ENCODE measurements around the gene OPN1SW.

The OPN1SW gene

GRCh38 chr7:128799451-128799850 lies 23.9 kb upstream of the OPN1SW start:
- Histone ChIP-seq H3K4me3 (ENCODE audit: low read length) (no peak overlapping the region), H3K79me1 (ENCODE audit: low read length) (no peaks in the 10 kb centered on the region)

GRCh38 chr7:128796327-128796726 lies 20.7 kb upstream of the OPN1SW start:
- H3K79me2 ChIP-seq (ENCODE audit: control insufficient read depth, insufficient read depth, low read length) = no peaks in the 10 kb centered on the region
- no peaks in the 10 kb centered on the region for H3K27me3 ChIP-seq (ENCODE audit: insufficient read depth, low read length, poor library complexity)
- no peak overlapping the region for H2AK5ac ChIP-seq (ENCODE audit: low read length)
- no peak overlapping the region for H2BK15ac ChIP-seq (replicated peaks; ENCODE audit: low read depth)
- H3K79me1 ChIP-seq (ENCODE audit: low read length) = no peaks in the 10 kb centered on the region
- no peak overlapping the region for H3K18ac ChIP-seq (ENCODE audit: low read length)
- H3K27ac ChIP-seq (ENCODE audit: low read depth, low read length) = no peak overlapping the region
- no peak overlapping the region for H3K9ac ChIP-seq (ENCODE audit: low read length)
- no peak overlapping the region for H3K23ac ChIP-seq (ENCODE audit: low read length)
- H3K36me3 ChIP-seq (ENCODE audit: control insufficient read depth, insufficient read depth, low read length) = no peaks in the 10 kb centered on the region
- no peak overlapping the region for H3K4me3 ChIP-seq (ENCODE audit: low read length)
- no peak for DNase-seq
- H2BK120ac ChIP-seq (ENCODE audit: low read depth, low read length) = no peak overlapping the region
- no peak overlapping the region for H3K56ac ChIP-seq (ENCODE audit: low read length)
- no peak overlapping the region for H4K8ac ChIP-seq (ENCODE audit: low read depth, low read length)
- no peak overlapping the region for H4K5ac ChIP-seq (ENCODE audit: low read length)
- no CpG with 5 or more reads among the region's 5 CpGs for WGBS (ENCODE audit: extremely low coverage, insufficient coverage, low lambda C conversion rate)
- H2BK5ac ChIP-seq (ENCODE audit: low read length) = no peak overlapping the region
- no peak overlapping the region for H3K4me2 ChIP-seq (ENCODE audit: low read length)
- no peak overlapping the region for H3K4ac ChIP-seq (ENCODE audit: low read depth, low read length)
- H3K4me1 ChIP-seq (ENCODE audit: control insufficient read depth, low read depth, low read length) = no peaks in the 10 kb centered on the region

More at GRCh38 chr7:128799451-128799850, 23.9 kb upstream of the OPN1SW start:
- H3K4me1 ChIP-seq (ENCODE audit: control insufficient read depth, low read depth, low read length) = no peaks in the 10 kb centered on the region
- no peak overlapping the region for H4K5ac ChIP-seq (ENCODE audit: low read length)
- H3K79me2 ChIP-seq (ENCODE audit: control insufficient read depth, insufficient read depth, low read length) = no peaks in the 10 kb centered on the region
- H3K23ac ChIP-seq (ENCODE audit: low read length) = no peak overlapping the region
- H3K56ac ChIP-seq (ENCODE audit: low read length) = no peak overlapping the region
- no peaks in the 10 kb centered on the region for H3K27me3 ChIP-seq (ENCODE audit: insufficient read depth, low read length, poor library complexity)
- no peak overlapping the region for H4K8ac ChIP-seq (ENCODE audit: low read depth, low read length)
- DNase-seq = no peak
- no peak overlapping the region for H3K18ac ChIP-seq (ENCODE audit: low read length)
- H2BK120ac ChIP-seq (ENCODE audit: low read depth, low read length) = no peak overlapping the region
- H2BK15ac ChIP-seq (replicated peaks; ENCODE audit: low read depth) = no peak overlapping the region
- no peak overlapping the region for H2AK5ac ChIP-seq (ENCODE audit: low read length)
- H3K9ac ChIP-seq (ENCODE audit: low read length) = no peak overlapping the region
- no CpG with 5 or more reads among the region's 2 CpGs for WGBS (ENCODE audit: extremely low coverage, insufficient coverage, low lambda C conversion rate)
- no peak overlapping the region for H2BK5ac ChIP-seq (ENCODE audit: low read length)
- H3K4me2 ChIP-seq (ENCODE audit: low read length) = no peak overlapping the region
- H3K27ac ChIP-seq (ENCODE audit: low read depth, low read length) = no peak overlapping the region
- no peak overlapping the region for H3K4ac ChIP-seq (ENCODE audit: low read depth, low read length)
- no peaks in the 10 kb centered on the region for H3K36me3 ChIP-seq (ENCODE audit: control insufficient read depth, insufficient read depth, low read length)

GRCh38 chr7:128795129-128795528 lies 19.5 kb upstream of the OPN1SW start:
- no peak overlapping the region for H3K23ac ChIP-seq (ENCODE audit: low read length)
- no peak overlapping the region for H2BK120ac ChIP-seq (ENCODE audit: low read depth, low read length)
- no peak for DNase-seq
- H3K27me3 ChIP-seq (ENCODE audit: insufficient read depth, low read length, poor library complexity) = no peaks in the 10 kb centered on the region
- no peaks in the 10 kb centered on the region for H3K79me2 ChIP-seq (ENCODE audit: control insufficient read depth, insufficient read depth, low read length)
- H3K56ac ChIP-seq (ENCODE audit: low read length) = no peak overlapping the region
- H3K4me3 ChIP-seq (ENCODE audit: low read length) = no peak overlapping the region
- H3K4ac ChIP-seq (ENCODE audit: low read depth, low read length) = no peak overlapping the region
- no peak overlapping the region for H3K18ac ChIP-seq (ENCODE audit: low read length)
- H3K4me2 ChIP-seq (ENCODE audit: low read length) = no peak overlapping the region
- H3K79me1 ChIP-seq (ENCODE audit: low read length) = no peaks in the 10 kb centered on the region
- no peaks in the 10 kb centered on the region for H3K36me3 ChIP-seq (ENCODE audit: control insufficient read depth, insufficient read depth, low read length)
- no peak overlapping the region for H2BK15ac ChIP-seq (replicated peaks; ENCODE audit: low read depth)
- no peak overlapping the region for H3K9ac ChIP-seq (ENCODE audit: low read length)
- H4K5ac ChIP-seq (ENCODE audit: low read length) = no peak overlapping the region
- no peak overlapping the region for H3K27ac ChIP-seq (ENCODE audit: low read depth, low read length)
- H2BK5ac ChIP-seq (ENCODE audit: low read length) = no peak overlapping the region
- H2AK5ac ChIP-seq (ENCODE audit: low read length) = no peak overlapping the region
- H3K4me1 ChIP-seq (ENCODE audit: control insufficient read depth, low read depth, low read length) = no peaks in the 10 kb centered on the region
- H4K8ac ChIP-seq (ENCODE audit: low read depth, low read length) = no peak overlapping the region
- no CpG with 5 or more reads among the region's 4 CpGs for WGBS (ENCODE audit: extremely low coverage, insufficient coverage, low lambda C conversion rate)

GRCh38 chr7:128794436-128794835 lies 18.8 kb upstream of the OPN1SW start:
- H4K5ac ChIP-seq (ENCODE audit: low read length) = no peak overlapping the region
- H3K56ac ChIP-seq (ENCODE audit: low read length) = no peak overlapping the region
- H2BK5ac ChIP-seq (ENCODE audit: low read length) = no peak overlapping the region
- no peak overlapping the region for H4K8ac ChIP-seq (ENCODE audit: low read depth, low read length)
- H3K27me3 ChIP-seq (ENCODE audit: insufficient read depth, low read length, poor library complexity) = no peaks in the 10 kb centered on the region
- H3K79me2 ChIP-seq (ENCODE audit: control insufficient read depth, insufficient read depth, low read length) = no peaks in the 10 kb centered on the region
- no peaks in the 10 kb centered on the region for H3K36me3 ChIP-seq (ENCODE audit: control insufficient read depth, insufficient read depth, low read length)
- DNase-seq = no peak
- no peak overlapping the region for H3K9ac ChIP-seq (ENCODE audit: low read length)
- H3K18ac ChIP-seq (ENCODE audit: low read length) = no peak overlapping the region
- H3K79me1 ChIP-seq (ENCODE audit: low read length) = no peaks in the 10 kb centered on the region
- H3K4me1 ChIP-seq (ENCODE audit: control insufficient read depth, low read depth, low read length) = no peaks in the 10 kb centered on the region
- H3K4me3 ChIP-seq (ENCODE audit: low read length) = no peak overlapping the region
- WGBS (ENCODE audit: extremely low coverage, insufficient coverage, low lambda C conversion rate) = no CpG with 5 or more reads among the region's 8 CpGs
- H3K23ac ChIP-seq (ENCODE audit: low read length) = no peak overlapping the region
- H3K27ac ChIP-seq (ENCODE audit: low read depth, low read length) = no peak overlapping the region
- H2BK120ac ChIP-seq (ENCODE audit: low read depth, low read length) = no peak overlapping the region
- H2BK15ac ChIP-seq (replicated peaks; ENCODE audit: low read depth) = no peak overlapping the region
- H3K4ac ChIP-seq (ENCODE audit: low read depth, low read length) = no peak overlapping the region
- H3K4me2 ChIP-seq (ENCODE audit: low read length) = no peak overlapping the region
- no peak overlapping the region for H2AK5ac ChIP-seq (ENCODE audit: low read length)

GRCh38 chr7:128794020-128794419 lies 18.4 kb upstream of the OPN1SW start:
- H2AK5ac ChIP-seq (ENCODE audit: low read length) = no peak overlapping the region
- H3K4me1 ChIP-seq (ENCODE audit: control insufficient read depth, low read depth, low read length) = no peaks in the 10 kb centered on the region
- no peak overlapping the region for H4K8ac ChIP-seq (ENCODE audit: low read depth, low read length)
- H2BK5ac ChIP-seq (ENCODE audit: low read length) = no peak overlapping the region
- no peak overlapping the region for H2BK120ac ChIP-seq (ENCODE audit: low read depth, low read length)
- H3K36me3 ChIP-seq (ENCODE audit: control insufficient read depth, insufficient read depth, low read length) = no peaks in the 10 kb centered on the region
- no peaks in the 10 kb centered on the region for H3K79me1 ChIP-seq (ENCODE audit: low read length)
- H3K56ac ChIP-seq (ENCODE audit: low read length) = no peak overlapping the region
- H3K79me2 ChIP-seq (ENCODE audit: control insufficient read depth, insufficient read depth, low read length) = no peaks in the 10 kb centered on the region
- no peak overlapping the region for H3K4me2 ChIP-seq (ENCODE audit: low read length)
- WGBS (ENCODE audit: extremely low coverage, insufficient coverage, low lambda C conversion rate) = no CpG with 5 or more reads among the region's 3 CpGs
- H3K23ac ChIP-seq (ENCODE audit: low read length) = no peak overlapping the region
- no peak overlapping the region for H3K18ac ChIP-seq (ENCODE audit: low read length)
- no peak overlapping the region for H3K9ac ChIP-seq (ENCODE audit: low read length)
- H4K5ac ChIP-seq (ENCODE audit: low read length) = no peak overlapping the region
- H3K27ac ChIP-seq (ENCODE audit: low read depth, low read length) = no peak overlapping the region
- no peak overlapping the region for H3K4me3 ChIP-seq (ENCODE audit: low read length)
- H3K27me3 ChIP-seq (ENCODE audit: insufficient read depth, low read length, poor library complexity) = no peaks in the 10 kb centered on the region
- DNase-seq = peak; percentile 29
- no peak overlapping the region for H2BK15ac ChIP-seq (replicated peaks; ENCODE audit: low read depth)
- no peak overlapping the region for H3K4ac ChIP-seq (ENCODE audit: low read depth, low read length)

- no peaks in the 10 kb centered on the region for H3K4me1 ChIP-seq (ENCODE audit: control insufficient read depth, low read depth, low read length)
- H3K79me2 ChIP-seq (ENCODE audit: control insufficient read depth, insufficient read depth, low read length) = no peaks in the 10 kb centered on the region
- no peak overlapping the region for H2BK5ac ChIP-seq (ENCODE audit: low read length)
- H3K4me2 ChIP-seq (ENCODE audit: low read length) = no peak overlapping the region
- no peaks in the 10 kb centered on the region for H3K27me3 ChIP-seq (ENCODE audit: insufficient read depth, low read length, poor library complexity)
- no peak overlapping the region for H4K5ac ChIP-seq (ENCODE audit: low read length)
- H3K18ac ChIP-seq (ENCODE audit: low read length) = no peak overlapping the region
- H3K4me3 ChIP-seq (ENCODE audit: low read length) = no peak overlapping the region
- no peak overlapping the region for H2BK120ac ChIP-seq (ENCODE audit: low read depth, low read length)
- no peak overlapping the region for H3K4ac ChIP-seq (ENCODE audit: low read depth, low read length)
- H2BK15ac ChIP-seq (replicated peaks; ENCODE audit: low read depth) = no peak overlapping the region
- no peak overlapping the region for H3K23ac ChIP-seq (ENCODE audit: low read length)
- H3K27ac ChIP-seq (ENCODE audit: low read depth, low read length) = no peak overlapping the region
- DNase-seq = no peak
- H3K79me1 ChIP-seq (ENCODE audit: low read length) = no peaks in the 10 kb centered on the region
- no peaks in the 10 kb centered on the region for H3K36me3 ChIP-seq (ENCODE audit: control insufficient read depth, insufficient read depth, low read length)
- H3K9ac ChIP-seq (ENCODE audit: low read length) = no peak overlapping the region
- no peak overlapping the region for H3K56ac ChIP-seq (ENCODE audit: low read length)
- H4K8ac ChIP-seq (ENCODE audit: low read depth, low read length) = no peak overlapping the region
- no peak overlapping the region for H2AK5ac ChIP-seq (ENCODE audit: low read length)
- WGBS (ENCODE audit: extremely low coverage, insufficient coverage, low lambda C conversion rate) = no CpG with 5 or more reads among the region's 5 CpGs
Measured at GRCh38 chr7:128793181-128793547, 17.6 kb upstream of the OPN1SW start.

Data from mesendoderm (in vitro differentiated cells).